Liver (tissue), 9 donors: ENCODE results near the gene ARHGEF10L. TPM values are rescaled to one million over a fixed set of nuclear protein-coding genes. Genes with fewer than 3 reads are reported as not detected.

ENCODE experiments used
- DNase-seq: peaks from one replicate; pipeline ENCODE4 v3.0.0-alpha.2; 2017; ENCODE audit warnings: low spot score
- H3K27ac ChIP-seq, 2 donors: one replicate each; pipeline ENCODE4 v1.7.0; 2013; ENCODE audit warnings: inconsistent platforms in 2 of 2, low read length in 2 of 2, control low read depth in 1 of 2, low read depth in 1 of 2, mild to moderate bottlenecking in 1 of 2
- H3K27me3 ChIP-seq, 4 donors: one replicate each; pipeline versions ENCODE4 v1.6.1 to v1.7.0; 2013; ENCODE audit warnings: low read length in 3 of 4, inconsistent platforms in 1 of 4, mild to moderate bottlenecking in 1 of 4, moderate library complexity in 1 of 4; ENCODE audit not compliant: control insufficient read depth in 4 of 4, insufficient read depth in 4 of 4
- H3K36me3 ChIP-seq, 4 donors: one replicate each; pipeline versions ENCODE4 v1.6.1 to v1.7.0; 2013; ENCODE audit warnings: low read length in 3 of 4, mild to moderate bottlenecking in 3 of 4, low read depth in 1 of 4, moderate library complexity in 1 of 4; ENCODE audit not compliant: control insufficient read depth in 4 of 4, insufficient read depth in 3 of 4
- H3K4me1 ChIP-seq, 4 donors: one replicate each; pipeline versions ENCODE4 v1.6.1 to v1.7.0; 2013; ENCODE audit warnings: low read length in 3 of 4, mild to moderate bottlenecking in 3 of 4, moderate library complexity in 1 of 4; ENCODE audit not compliant: control insufficient read depth in 4 of 4, insufficient read depth in 4 of 4
- H3K4me3 ChIP-seq, 3 donors: one replicate each; pipeline versions ENCODE4 v1.6.1 to v1.7.0; 2013; ENCODE audit warnings: low read length in 3 of 3, control low read depth in 1 of 3, low read depth in 1 of 3, mild to moderate bottlenecking in 1 of 3
- H3K9ac ChIP-seq, 2 donors: one replicate each; pipeline ENCODE4 v1.7.0; 2013; ENCODE audit warnings: low read length in 2 of 2, mild to moderate bottlenecking in 2 of 2, moderate library complexity in 2 of 2, control low read depth in 1 of 2, low read depth in 1 of 2
- H3K9me3 ChIP-seq, 4 donors: one replicate each; pipeline versions ENCODE4 v1.6.1 to v1.7.0; 2013; ENCODE audit warnings: low read length in 3 of 4; ENCODE audit not compliant: control insufficient read depth in 4 of 4
- EGR1 ChIP-seq, 2 donors: IDR thresholded peaks; 2 replicates each; pipeline ENCODE4 v1.6.1; 2016 to 2018; ENCODE audit warnings: antibody characterized with exemption in 2 of 2, low read depth in 2 of 2
- FOXA2 ChIP-seq: IDR thresholded peaks from 2 replicates; pipeline ENCODE4 v1.6.1; 2016; ENCODE audit warnings: antibody characterized with exemption
- GABPA ChIP-seq, 2 donors: IDR thresholded peaks in 1 of 2; conservative IDR thresholded peaks in 1 of 2; 2 replicates each; pipeline ENCODE4 v1.6.1; 2016; ENCODE audit warnings: antibody characterized with exemption in 2 of 2, mild to moderate bottlenecking in 1 of 2, moderate library complexity in 1 of 2
- HNF4A ChIP-seq, 2 donors: conservative IDR thresholded peaks; 2 replicates each; pipeline ENCODE4 v1.6.1; 2016; ENCODE audit warnings: antibody characterized with exemption in 2 of 2, mild to moderate bottlenecking in 2 of 2
- NR2F2 ChIP-seq: IDR thresholded peaks from 2 replicates; pipeline ENCODE4 v1.6.1; 2016; ENCODE audit warnings: antibody characterized with exemption
- RAD21 ChIP-seq, 2 donors: IDR thresholded peaks; 2 replicates each; pipeline ENCODE4 v1.6.1; 2016; ENCODE audit warnings: antibody characterized with exemption in 2 of 2, mild to moderate bottlenecking in 2 of 2
- REST ChIP-seq: IDR thresholded peaks from 2 replicates; pipeline ENCODE4 v1.6.1; 2016; ENCODE audit warnings: antibody characterized with exemption, mild to moderate bottlenecking
- RXRA ChIP-seq, 2 donors: IDR thresholded peaks; 2 replicates each; pipeline ENCODE4 v1.6.1; 2017 to 2018; ENCODE audit warnings: antibody characterized with exemption in 2 of 2, mild to moderate bottlenecking in 1 of 2
- TAF1 ChIP-seq: conservative IDR thresholded peaks from 2 replicates; pipeline ENCODE4 v1.6.1; 2016; ENCODE audit warnings: antibody characterized with exemption, mild to moderate bottlenecking
- YY1 ChIP-seq: IDR thresholded peaks from 2 replicates; pipeline ENCODE4 v1.6.1; 2016; ENCODE audit warnings: antibody characterized with exemption, mild to moderate bottlenecking
- WGBS: extraction: QIAGEN DNeasy Blood & Tissue Kit; methylation state at CpG from one replicate; pipeline ENCODE4 v1.1.7; 2013; 5-methylcytosine and 5-hydroxymethylcytosine counted together
- polyA plus RNA-seq, 2 donors: library from polyadenylated mRNA; stranded (reverse) in 1 of 2; unstranded in 1 of 2; fragments of 200-250 nt in 1 of 2; fragments of >200 nt in 1 of 2; fragmentation: Nextera tagmentation in 1 of 2; extraction: Ambion mirVana in 1 of 2; gene quantifications; one replicate each; pipeline versions ENCODE4 v1.2.1 to v1.2.3, GENCODE V29; 2013 to 2015
- total RNA-seq, 2 donors: library from RNA; depleted of rRNA; stranded (reverse); fragments of >200 nt; gene quantifications; one replicate each; pipeline ENCODE4 v1.2.3, GENCODE V29; 2014
- donor health status: healthy.
- donor health status: healthy.
- donor health status: healthy.
- donor health status: healthy.
- donor health status: healthy.

Gene ARHGEF10L
- total and polyA plus RNA-seq, 4 donors = 26.3 to 169 (median 57.5) TPM

- Histone ChIP-seq H3K9ac (no peak overlapping the region), H3K36me3 (peaks cover 36 to 84% (median 60%) of the 10 kb centered on the region in 4 donors), H3K27me3 (no peaks in the 10 kb centered on the region), H3K27ac (peak overlapping the region in 1 of 2 donors; percentile 49), H3K9me3 (no peaks in the 10 kb centered on the region), H3K4me3 (no peak overlapping the region), H3K4me1 (peaks cover 2 to 20% (median 4%) of the 10 kb centered on the region in 4 donors)
- WGBS = 72% methylated on average over 6 of the region's 6 CpGs
- no peak for DNase-seq
- TF ChIP-seq HNF4A (conservative IDR thresholded peaks at IDR 0.05) = no peak
- TF ChIP-seq TAF1 = no peak
- no peak for TF ChIP-seq FOXA2
- no peak for TF ChIP-seq EGR1 (IDR thresholded peaks at IDR 0.05; ENCODE audit: low read depth in 2 of 2)
Observed at GRCh38 chr1:17630986-17631385, 91.5 kb downstream of the ARHGEF10L start.

DNA sequence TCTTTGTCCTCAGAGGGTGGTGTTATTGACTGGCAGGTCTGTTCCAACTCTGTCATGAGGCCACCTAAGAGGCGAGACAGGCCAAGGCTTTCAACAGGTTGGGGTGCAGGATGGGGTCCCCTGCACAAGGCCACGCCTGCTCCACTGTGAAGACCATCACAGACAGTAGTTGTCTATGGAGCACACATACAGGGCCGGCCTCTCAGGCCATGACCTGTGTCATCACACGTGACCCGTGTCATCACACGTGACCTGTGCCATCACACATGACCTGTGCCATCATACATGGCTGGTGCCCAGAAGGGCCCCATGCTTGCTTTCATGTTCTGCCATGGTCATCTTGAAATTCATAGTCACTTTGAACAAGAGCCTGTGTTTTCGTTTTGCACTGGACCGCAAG lies 91.9 kb downstream of the ARHGEF10L start:
- Histone ChIP-seq H3K36me3 (peaks cover 36 to 84% (median 59%) of the 10 kb centered on the region in 4 donors), H3K4me1 (peaks cover 2 to 20% (median 4%) of the 10 kb centered on the region in 4 donors)
- DNase-seq = no peak

GRCh38 chr1:17632106-17632505 lies 92.6 kb downstream of the ARHGEF10L start:
- Histone ChIP-seq H3K4me1 (peaks cover 2 to 20% (median 4%) of the 10 kb centered on the region in 4 donors), H3K4me3 (no peak overlapping the region), H3K9me3 (no peaks in the 10 kb centered on the region), H3K27ac (no peak overlapping the region), H3K27me3 (no peaks in the 10 kb centered on the region), H3K9ac (no peak overlapping the region), H3K36me3 (peaks cover 38 to 84% (median 60%) of the 10 kb centered on the region in 4 donors)
- no peak for TF ChIP-seq TAF1
- no peak for TF ChIP-seq RXRA (IDR thresholded peaks at IDR 0.05)
- DNase-seq = no peak
- 86% methylated on average over 19 of the region's 19 CpGs for WGBS

More for the DNA sequence above, 91.9 kb downstream of the ARHGEF10L start:
- Histone ChIP-seq H3K27ac (no peak overlapping the region), H3K9ac (no peak overlapping the region), H3K4me3 (no peak overlapping the region), H3K27me3 (no peaks in the 10 kb centered on the region), H3K9me3 (no peaks in the 10 kb centered on the region)
- TF ChIP-seq RXRA (IDR thresholded peaks at IDR 0.05) (no peak), YY1 (no peak), GABPA (IDR thresholded peaks at IDR 0.05 in 1 of 2, conservative IDR thresholded peaks at IDR 0.05 in 1 of 2) (no peak), TAF1 (no peak), NR2F2 (no peak)
- WGBS = 70% methylated on average over 8 of the region's 8 CpGs

GRCh38 chr1:17632541-17633184 lies 93.2 kb downstream of the ARHGEF10L start:
- Histone ChIP-seq H3K9me3 (no peaks in the 10 kb centered on the region), H3K27ac (no peak overlapping the region), H3K4me1 (peaks cover 2 to 20% (median 4%) of the 10 kb centered on the region in 4 donors), H3K9ac (no peak overlapping the region), H3K4me3 (no peak overlapping the region), H3K27me3 (no peaks in the 10 kb centered on the region), H3K36me3 (peaks cover 35 to 82% (median 59%) of the 10 kb centered on the region in 4 donors)
- no peak for DNase-seq
- TF ChIP-seq REST (peak; percentile 22), RAD21 (IDR thresholded peaks at IDR 0.05) (no peak)
- 72% methylated on average over 12 of the region's 12 CpGs for WGBS
